ENCODE measurements around the gene MYOM3.

Gene MYOM3

GRCh38 chr1:24151175-24151533 is 39.2 kb upstream of the MYOM3 start:
- no peak; the same call in 1 of the 2 replicates for TF ChIP-seq MAX (IDR thresholded peaks at IDR 0.05)
- TF ChIP-seq CEBPB (IDR thresholded peaks at IDR 0.05) = peak; percentile 42; the same call in 1 of the 2 replicates
- peak; percentile 47; the same call in 1 of the 2 replicates for TF ChIP-seq TEAD4 (IDR thresholded peaks at IDR 0.05)
- no peak; the same call in 1 of the 2 replicates for TF ChIP-seq TCF12 (IDR thresholded peaks at IDR 0.05; ENCODE audit: low read depth)
- peak; percentile 39; the same call in 1 of the 2 replicates for TF ChIP-seq CREB1 (IDR thresholded peaks at IDR 0.05; ENCODE audit: low read depth)
- peak; percentile 55 for TF ChIP-seq NFIC (IDR thresholded peaks at IDR 0.05)

GRCh38 chr1:24150234-24151174 is 38.6 kb upstream of the MYOM3 start:
- TF ChIP-seq EGR1 (IDR thresholded peaks at IDR 0.05) (no peak), ZBTB7A (IDR thresholded peaks at IDR 0.05; ENCODE audit: low read depth) (no peak), RAD21 (IDR thresholded peaks at IDR 0.05; ENCODE audit: low read depth) (peak; percentile 65), EP300 (IDR thresholded peaks at IDR 0.05; ENCODE audit: borderline replicate concordance) (no peak), YY1 (IDR thresholded peaks at IDR 0.05; ENCODE audit: low read depth) (no peak; the same call in 1 of the 2 replicates), TCF12 (IDR thresholded peaks at IDR 0.05; ENCODE audit: low read depth) (no peak; the same call in 1 of the 2 replicates), NFIC (IDR thresholded peaks at IDR 0.05) (no peak), FOXM1 (IDR thresholded peaks at IDR 0.05; ENCODE audit: borderline replicate concordance, low read depth) (no peak), TEAD4 (IDR thresholded peaks at IDR 0.05) (peak; percentile 42; the same call in 1 of the 2 replicates), TAF1 (IDR thresholded peaks at IDR 0.05; ENCODE audit: low read depth) (peak; percentile 41; the same call in 1 of the 2 replicates), MAX (IDR thresholded peaks at IDR 0.05) (peak; percentile 29; the same call in 1 of the 2 replicates), CEBPB (IDR thresholded peaks at IDR 0.05) (no peak), CREB1 (IDR thresholded peaks at IDR 0.05; ENCODE audit: low read depth) (no peak), REST (IDR thresholded peaks at IDR 0.05; ENCODE audit: low read depth) (no peak), USF1 (IDR thresholded peaks at IDR 0.05) (0 out of 2 replicates have a peak, but pooled peaks have one; percentile 1)

GRCh38 chr1:24149866-24150233 is 37.9 kb upstream of the MYOM3 start:
- TF ChIP-seq MAX (IDR thresholded peaks at IDR 0.05) (no peak), YY1 (IDR thresholded peaks at IDR 0.05; ENCODE audit: low read depth) (no peak), FOXM1 (IDR thresholded peaks at IDR 0.05; ENCODE audit: borderline replicate concordance, low read depth) (no peak), RAD21 (IDR thresholded peaks at IDR 0.05; ENCODE audit: low read depth) (no peak), ZBTB7A (IDR thresholded peaks at IDR 0.05; ENCODE audit: low read depth) (no peak), CEBPB (IDR thresholded peaks at IDR 0.05) (no peak)

GRCh38 chr1:24147816-24148215 is 35.9 kb upstream of the MYOM3 start:
- TF ChIP-seq ZBTB7A (IDR thresholded peaks at IDR 0.05; ENCODE audit: low read depth) = no peak
- no peak for TF ChIP-seq NFIC (IDR thresholded peaks at IDR 0.05)
- no peak for TF ChIP-seq FOXM1 (IDR thresholded peaks at IDR 0.05; ENCODE audit: borderline replicate concordance, low read depth)
- TF ChIP-seq EP300 (IDR thresholded peaks at IDR 0.05; ENCODE audit: borderline replicate concordance) = no peak
- no peak for TF ChIP-seq TAF1 (IDR thresholded peaks at IDR 0.05; ENCODE audit: low read depth)
- no peak for TF ChIP-seq REST (IDR thresholded peaks at IDR 0.05; ENCODE audit: low read depth)
- TF ChIP-seq USF1 (IDR thresholded peaks at IDR 0.05) = no peak
- TF ChIP-seq CEBPB (IDR thresholded peaks at IDR 0.05) = no peak
- TF ChIP-seq EGR1 (IDR thresholded peaks at IDR 0.05) = no peak
- TF ChIP-seq TEAD4 (IDR thresholded peaks at IDR 0.05) = no peak
- TF ChIP-seq CREB1 (IDR thresholded peaks at IDR 0.05; ENCODE audit: low read depth) = no peak
- TF ChIP-seq MAX (IDR thresholded peaks at IDR 0.05) = no peak
- TF ChIP-seq RAD21 (IDR thresholded peaks at IDR 0.05; ENCODE audit: low read depth) = no peak
- TF ChIP-seq YY1 (IDR thresholded peaks at IDR 0.05; ENCODE audit: low read depth) = no peak
- no peak for TF ChIP-seq TCF12 (IDR thresholded peaks at IDR 0.05; ENCODE audit: low read depth)

GRCh38 chr1:24147194-24147593 is 35.3 kb upstream of the MYOM3 start:
- TF ChIP-seq TAF1 (IDR thresholded peaks at IDR 0.05; ENCODE audit: low read depth) = no peak
- TF ChIP-seq YY1 (IDR thresholded peaks at IDR 0.05; ENCODE audit: low read depth) = no peak
- no peak for TF ChIP-seq FOXM1 (IDR thresholded peaks at IDR 0.05; ENCODE audit: borderline replicate concordance, low read depth)
- TF ChIP-seq MAX (IDR thresholded peaks at IDR 0.05) = no peak
- no peak for TF ChIP-seq USF1 (IDR thresholded peaks at IDR 0.05)
- TF ChIP-seq ZBTB7A (IDR thresholded peaks at IDR 0.05; ENCODE audit: low read depth) = no peak
- no peak for TF ChIP-seq CEBPB (IDR thresholded peaks at IDR 0.05)
- TF ChIP-seq CREB1 (IDR thresholded peaks at IDR 0.05; ENCODE audit: low read depth) = no peak
- no peak for TF ChIP-seq TCF12 (IDR thresholded peaks at IDR 0.05; ENCODE audit: low read depth)

Data from Ishikawa (cell line).